ENCODE results near the gene DCLRE1C. TPM values are rescaled to one million over a fixed set of nuclear protein-coding genes. Genes with fewer than 3 reads are reported as not detected.

DCLRE1C gene
- total RNA-seq, 4 donors from 2014 or later, result 14.9 to 19.2 (median 17.2) TPM

GRCh38 chr10:14904316-14904732, 49.6 kb downstream of the DCLRE1C start:
- no peak overlapping the region for H3K4me3 ChIP-seq (replicated peaks in 1 of 3)
- no peak for TF ChIP-seq POLR2A (IDR thresholded peaks at IDR 0.05)
- TF ChIP-seq, protein P1, sequence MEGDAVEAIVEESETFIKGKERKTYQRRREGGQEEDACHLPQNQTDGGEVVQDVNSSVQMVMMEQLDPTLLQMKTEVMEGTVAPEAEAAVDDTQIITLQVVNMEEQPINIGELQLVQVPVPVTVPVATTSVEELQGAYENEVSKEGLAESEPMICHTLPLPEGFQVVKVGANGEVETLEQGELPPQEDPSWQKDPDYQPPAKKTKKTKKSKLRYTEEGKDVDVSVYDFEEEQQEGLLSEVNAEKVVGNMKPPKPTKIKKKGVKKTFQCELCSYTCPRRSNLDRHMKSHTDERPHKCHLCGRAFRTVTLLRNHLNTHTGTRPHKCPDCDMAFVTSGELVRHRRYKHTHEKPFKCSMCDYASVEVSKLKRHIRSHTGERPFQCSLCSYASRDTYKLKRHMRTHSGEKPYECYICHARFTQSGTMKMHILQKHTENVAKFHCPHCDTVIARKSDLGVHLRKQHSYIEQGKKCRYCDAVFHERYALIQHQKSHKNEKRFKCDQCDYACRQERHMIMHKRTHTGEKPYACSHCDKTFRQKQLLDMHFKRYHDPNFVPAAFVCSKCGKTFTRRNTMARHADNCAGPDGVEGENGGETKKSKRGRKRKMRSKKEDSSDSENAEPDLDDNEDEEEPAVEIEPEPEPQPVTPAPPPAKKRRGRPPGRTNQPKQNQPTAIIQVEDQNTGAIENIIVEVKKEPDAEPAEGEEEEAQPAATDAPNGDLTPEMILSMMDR (IDR thresholded peaks at IDR 0.05), result peak in 5 of 6 experiments; percentile 17 to 63 (median 36)
- peaks cover 8 to 13% of the 10 kb centered on the region in 2 donors for H3K36me3 ChIP-seq
- peak in 1 of 2 donors; percentile 17 for DNase-seq
- WGBS, 2 donors, result 34 to 47% methylated on average over 1 of the region's 1 CpG
- no peaks in the 10 kb centered on the region for H3K27me3 ChIP-seq
- H3K27ac ChIP-seq, result no peak overlapping the region
- intact Hi-C loops (cut with DNase I), result no loop called here
- no peaks in the 10 kb centered on the region for H3K4me1 ChIP-seq
- H3K9me3 ChIP-seq, result no peaks in the 10 kb centered on the region

DNA sequence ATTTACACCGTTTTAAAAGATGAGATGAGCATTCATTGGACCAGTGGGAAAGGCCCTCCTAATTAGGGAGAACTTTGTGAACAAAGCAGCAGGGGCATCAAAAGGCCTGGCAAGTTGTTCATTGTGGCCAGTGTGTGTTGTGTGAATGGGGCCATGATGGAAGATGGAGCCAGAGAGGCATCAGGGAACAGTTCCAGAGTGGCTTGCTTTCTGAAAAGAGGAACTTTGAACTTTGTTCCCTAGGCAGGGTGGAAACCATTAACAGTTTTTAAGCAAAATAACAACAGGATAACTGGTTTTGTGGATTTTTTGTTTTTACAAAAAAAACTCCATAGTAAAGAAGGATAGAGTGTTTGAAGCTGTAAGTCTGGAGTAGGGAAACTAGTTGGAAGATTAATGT, 62.7 kb downstream of the DCLRE1C start:
- intact Hi-C loops (cut with DNase I), result no loop called here
- Histone ChIP-seq H3K4me3 (replicated peaks in 1 of 3) (no peak overlapping the region), H3K9me3 (no peaks in the 10 kb centered on the region), H3K4me1 (no peaks in the 10 kb centered on the region), H3K36me3 (no peaks in the 10 kb centered on the region), H3K27me3 (no peaks in the 10 kb centered on the region), H3K27ac (no peak overlapping the region)
- TF ChIP-seq, protein P1 (IDR thresholded peaks at IDR 0.05), result no peak
- TF ChIP-seq POLR2A (IDR thresholded peaks at IDR 0.05), result no peak
- no peak for DNase-seq
- WGBS, 2 donors, result 90 to 97% methylated on average over 1 of the region's 1 CpG

DNA sequence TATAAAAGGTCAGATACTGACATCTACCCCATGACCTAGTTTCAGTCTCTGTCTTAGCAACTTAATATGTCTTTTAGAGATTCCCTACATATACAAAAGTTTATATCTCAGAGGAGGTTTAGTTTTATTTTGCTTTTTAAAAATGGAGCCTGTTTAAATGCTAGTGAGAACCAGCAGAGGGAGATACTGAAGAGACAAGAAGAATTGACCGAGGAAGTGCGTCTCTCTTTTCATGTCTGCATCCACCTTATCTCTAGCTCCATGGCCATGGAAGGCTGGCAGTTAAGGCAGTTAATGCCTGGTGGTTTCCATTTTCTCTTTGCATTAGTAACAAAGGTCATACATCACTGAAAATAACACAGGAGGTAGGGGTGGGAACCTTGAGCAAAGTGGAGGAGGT, 64.6 kb downstream of the DCLRE1C start:
- Histone ChIP-seq H3K4me1 (no peaks in the 10 kb centered on the region), H3K36me3 (no peaks in the 10 kb centered on the region), H3K4me3 (replicated peaks in 1 of 3) (no peak overlapping the region), H3K9me3 (no peaks in the 10 kb centered on the region), H3K27ac (no peak overlapping the region), H3K27me3 (no peaks in the 10 kb centered on the region)
- intact Hi-C loops (cut with DNase I), result no loop called here
- TF ChIP-seq, protein P1 (IDR thresholded peaks at IDR 0.05), result peak in 1 of 6 experiments; percentile 23
- TF ChIP-seq POLR2A (IDR thresholded peaks at IDR 0.05), result no peak
- WGBS, 2 donors, result 84 to 96% methylated on average over 2 of the region's 2 CpGs
- DNase-seq, result no peak

DNA sequence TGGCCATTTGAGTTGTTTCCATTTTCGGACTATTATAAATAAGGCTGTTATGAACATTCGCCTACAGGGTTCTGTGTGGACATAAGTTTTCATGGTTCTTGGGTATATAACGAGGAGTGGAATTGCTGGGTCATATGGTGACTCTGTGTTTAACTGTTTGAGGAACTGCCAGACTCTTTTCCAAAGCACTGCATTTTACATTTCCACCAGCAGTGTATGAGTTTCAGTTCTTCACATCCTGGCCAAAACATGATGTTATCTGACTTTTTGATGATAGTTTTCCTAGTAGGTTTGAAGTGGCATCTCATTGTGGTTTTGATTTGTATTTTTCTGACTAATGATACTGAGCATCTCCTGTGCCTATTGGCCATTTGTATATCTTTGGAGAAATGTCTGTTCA, 69.8 kb downstream of the DCLRE1C start:
- Histone ChIP-seq H3K27me3 (no peaks in the 10 kb centered on the region), H3K9me3 (no peaks in the 10 kb centered on the region), H3K27ac (no peak overlapping the region), H3K4me3 (replicated peaks in 1 of 3) (no peak overlapping the region), H3K4me1 (peaks cover 4 to 6% of the 10 kb centered on the region in 2 donors), H3K36me3 (no peaks in the 10 kb centered on the region)
- WGBS, 2 donors, result 85 to 86% methylated on average over 3 of the region's 3 CpGs
- TF ChIP-seq POLR2A (IDR thresholded peaks at IDR 0.05), result no peak
- intact Hi-C loops (cut with DNase I), result no loop called here
- DNase-seq, result no peak

DNA sequence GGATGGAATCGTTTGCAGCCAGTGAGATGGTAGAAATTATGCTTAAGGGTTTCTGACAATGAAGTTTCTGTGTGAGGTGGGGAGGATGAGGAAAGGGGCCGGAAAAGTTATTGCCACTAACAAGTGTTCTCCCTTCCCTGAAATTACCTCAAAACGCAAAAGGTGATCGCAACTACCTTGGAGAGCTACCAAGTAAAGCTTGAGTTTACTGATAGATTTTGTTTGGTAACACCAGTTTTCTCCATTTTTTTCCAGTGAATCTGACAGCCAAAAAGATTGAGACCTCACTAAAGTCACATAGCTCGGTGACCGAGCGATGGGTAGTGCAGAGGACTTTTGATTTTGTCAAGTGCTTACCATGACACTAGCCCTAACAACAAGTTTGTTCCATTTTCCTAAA, 73.7 kb downstream of the DCLRE1C start:
- Histone ChIP-seq H3K9me3 (no peaks in the 10 kb centered on the region), H3K27me3 (no peaks in the 10 kb centered on the region), H3K4me3 (replicated peaks in 1 of 3) (no peak overlapping the region), H3K27ac (no peak overlapping the region), H3K4me1 (peaks cover 9 to 16% of the 10 kb centered on the region in 2 donors), H3K36me3 (no peaks in the 10 kb centered on the region)
- WGBS, 2 donors, result 54 to 55% methylated on average over 7 of the region's 7 CpGs
- DNase-seq, result no peak
- no peak for TF ChIP-seq POLR2A (IDR thresholded peaks at IDR 0.05)
- TF ChIP-seq, protein P1 (IDR thresholded peaks at IDR 0.05), result no peak
- intact Hi-C loops (cut with DNase I), result no loop called here

GRCh38 chr10:14879928-14880193, 74.0 kb downstream of the DCLRE1C start:
- Histone ChIP-seq H3K4me1 (peaks cover 9 to 16% of the 10 kb centered on the region in 2 donors), H3K9me3 (no peaks in the 10 kb centered on the region), H3K4me3 (replicated peaks in 1 of 3) (no peak overlapping the region), H3K27me3 (no peaks in the 10 kb centered on the region), H3K27ac (no peak overlapping the region), H3K36me3 (no peaks in the 10 kb centered on the region)
- DNase-seq, result no peak
- intact Hi-C loops (cut with DNase I), result loop anchor here (5.0 kb wide), 1 partner anchor 212 kb away; no protein-coding TSS in a partner anchor
- no peak for TF ChIP-seq POLR2A (IDR thresholded peaks at IDR 0.05)
- TF ChIP-seq, protein P1 (IDR thresholded peaks at IDR 0.05), result no peak
- 3 to 4% methylated on average over 5 of the region's 5 CpGs for WGBS, 2 donors
